HepG2 (cell line): Measurements from ENCODE around the gene ACSF3. TPM values are rescaled to one million over a fixed set of nuclear protein-coding genes. Genes with fewer than 3 reads are reported as not detected.

Experiments
- CENPT ChIP-seq: sonication (generic); formaldehyde crosslinking; IDR thresholded peaks from 2 replicates; pipeline ENCODE4 v1.8.0; 2022; ENCODE audit warnings: low read depth, mild to moderate bottlenecking, moderate library complexity, missing genetic modification reagents
- KLF15 ChIP-seq: sonication (generic); formaldehyde crosslinking; IDR thresholded peaks from 2 replicates; pipeline ENCODE4 v1.8.1; 2023; ENCODE audit warnings: borderline replicate concordance, mild to moderate bottlenecking, inconsistent platforms, missing genetic modification reagents, mixed read lengths
- KLF9 ChIP-seq: IDR thresholded peaks from 2 replicates; pipeline ENCODE4 v1.6.1; 2016; ENCODE audit warnings: low read depth
- PAX8 ChIP-seq: sonication (generic); formaldehyde crosslinking; IDR thresholded peaks from 2 replicates; pipeline ENCODE4 v1.8.0; 2022; ENCODE audit warnings: mild to moderate bottlenecking, missing genetic modification reagents, borderline replicate concordance
- SRSF4 ChIP-seq: fragments of 200-400 bp; formaldehyde crosslinking; IDR thresholded peaks from one replicate; pipeline ENCODE4 v1.6.1; 2018; ENCODE audit warnings: mild to moderate bottlenecking, low read depth, low read length, moderate library complexity; ENCODE audit not compliant: poor library complexity, severe bottlenecking
- ZNF556 ChIP-seq: sonication (generic); formaldehyde crosslinking; IDR thresholded peaks from 2 replicates; pipeline ENCODE4 v1.4.0; 2020; ENCODE audit warnings: mild to moderate bottlenecking, missing genetic modification reagents, borderline replicate concordance
- ZNF605 ChIP-seq: sonication (generic); formaldehyde crosslinking; IDR thresholded peaks from 2 replicates; pipeline ENCODE4 v1.8.0; 2022; ENCODE audit warnings: mild to moderate bottlenecking, missing genetic modification reagents
- polyA plus RNA-seq, 8 experiments: library from polyadenylated mRNA; depleted of rRNA in 3 of 8; stranded (reverse) in 7 of 8; unstranded in 1 of 8; fragments of >200 nt; fragmentation: Illumina TruSeq in 4 of 8; extraction: Trizol in 4 of 8; gene quantifications; 2 replicates each; pipeline versions ENCODE4 v1.2.1 to v1.2.3, GENCODE V29; 2011 to 2016; ENCODE audit warnings: low read depth in 4 of 8, missing spikeins in 1 of 8, mixed read lengths in 1 of 8; ENCODE audit not compliant: insufficient read depth in 1 of 8
- total RNA-seq, 5 experiments: library from RNA; depleted of rRNA; stranded (reverse); fragments of >200 nt; fragmentation: Illumina TruSeq; extraction: Trizol; gene quantifications; 2 replicates each; pipeline ENCODE4 v1.2.3, GENCODE V29; 2016; ENCODE audit warnings: low read depth in 1 of 5
- TF ChIP-seq, protein P1 (sequence below): sonication (generic); formaldehyde crosslinking; IDR thresholded peaks from 2 replicates; pipeline ENCODE4 v1.4.0; 2020; ENCODE audit warnings: mild to moderate bottlenecking, missing genetic modification reagents, borderline replicate concordance
- TF ChIP-seq, protein P2 (sequence below): sonication (generic); formaldehyde crosslinking; IDR thresholded peaks from 2 replicates; pipeline ENCODE4 v1.4.0; 2020; ENCODE audit warnings: mild to moderate bottlenecking, low read depth, missing genetic modification reagents
- TF ChIP-seq, protein P3 (sequence below): sonication (generic); formaldehyde crosslinking; IDR thresholded peaks from 2 replicates; pipeline ENCODE4 v1.9.0; 2021; ENCODE audit warnings: mild to moderate bottlenecking, missing genetic modification reagents
- TF ChIP-seq, protein P4 (sequence below): sonication (generic); formaldehyde crosslinking; IDR thresholded peaks from 2 replicates; pipeline ENCODE4 v1.5.0; 2020; ENCODE audit warnings: missing genetic modification reagents, mild to moderate bottlenecking, borderline replicate concordance

ACSF3 gene
- total and polyA plus RNA-seq, 2 of the 13 experiments (the other 11 are each of a cell fraction or from before 2014, with no cell fraction given): 14.9 to 30.6 TPM

DNA sequence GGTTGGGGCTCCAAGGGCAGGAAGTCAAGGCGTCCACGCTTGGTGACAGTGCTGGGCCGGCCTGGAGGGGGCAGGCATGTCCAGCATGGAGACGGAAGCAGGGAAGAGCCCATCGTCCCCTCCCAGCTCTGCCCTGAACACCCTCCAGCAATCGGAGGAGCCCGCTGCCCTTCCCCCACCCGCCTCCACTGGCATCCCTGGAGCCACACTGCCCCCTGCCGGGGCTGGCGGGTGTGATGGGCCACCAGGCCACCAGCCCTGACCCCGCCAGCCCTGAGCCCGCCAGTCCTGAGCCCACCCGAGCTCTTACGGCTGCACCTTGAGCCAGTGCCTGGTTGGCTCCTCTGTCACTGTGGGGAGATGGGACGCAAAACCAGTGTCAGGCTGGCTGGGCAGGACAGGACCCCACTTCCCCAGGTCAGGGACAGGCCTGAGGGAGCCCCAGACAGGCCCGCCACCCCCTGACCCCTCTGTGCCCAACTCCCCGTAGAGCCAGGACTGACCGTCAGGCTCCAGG, 73.8 kb downstream of the ACSF3 start (continued):
- TF ChIP-seq, protein P1, sequence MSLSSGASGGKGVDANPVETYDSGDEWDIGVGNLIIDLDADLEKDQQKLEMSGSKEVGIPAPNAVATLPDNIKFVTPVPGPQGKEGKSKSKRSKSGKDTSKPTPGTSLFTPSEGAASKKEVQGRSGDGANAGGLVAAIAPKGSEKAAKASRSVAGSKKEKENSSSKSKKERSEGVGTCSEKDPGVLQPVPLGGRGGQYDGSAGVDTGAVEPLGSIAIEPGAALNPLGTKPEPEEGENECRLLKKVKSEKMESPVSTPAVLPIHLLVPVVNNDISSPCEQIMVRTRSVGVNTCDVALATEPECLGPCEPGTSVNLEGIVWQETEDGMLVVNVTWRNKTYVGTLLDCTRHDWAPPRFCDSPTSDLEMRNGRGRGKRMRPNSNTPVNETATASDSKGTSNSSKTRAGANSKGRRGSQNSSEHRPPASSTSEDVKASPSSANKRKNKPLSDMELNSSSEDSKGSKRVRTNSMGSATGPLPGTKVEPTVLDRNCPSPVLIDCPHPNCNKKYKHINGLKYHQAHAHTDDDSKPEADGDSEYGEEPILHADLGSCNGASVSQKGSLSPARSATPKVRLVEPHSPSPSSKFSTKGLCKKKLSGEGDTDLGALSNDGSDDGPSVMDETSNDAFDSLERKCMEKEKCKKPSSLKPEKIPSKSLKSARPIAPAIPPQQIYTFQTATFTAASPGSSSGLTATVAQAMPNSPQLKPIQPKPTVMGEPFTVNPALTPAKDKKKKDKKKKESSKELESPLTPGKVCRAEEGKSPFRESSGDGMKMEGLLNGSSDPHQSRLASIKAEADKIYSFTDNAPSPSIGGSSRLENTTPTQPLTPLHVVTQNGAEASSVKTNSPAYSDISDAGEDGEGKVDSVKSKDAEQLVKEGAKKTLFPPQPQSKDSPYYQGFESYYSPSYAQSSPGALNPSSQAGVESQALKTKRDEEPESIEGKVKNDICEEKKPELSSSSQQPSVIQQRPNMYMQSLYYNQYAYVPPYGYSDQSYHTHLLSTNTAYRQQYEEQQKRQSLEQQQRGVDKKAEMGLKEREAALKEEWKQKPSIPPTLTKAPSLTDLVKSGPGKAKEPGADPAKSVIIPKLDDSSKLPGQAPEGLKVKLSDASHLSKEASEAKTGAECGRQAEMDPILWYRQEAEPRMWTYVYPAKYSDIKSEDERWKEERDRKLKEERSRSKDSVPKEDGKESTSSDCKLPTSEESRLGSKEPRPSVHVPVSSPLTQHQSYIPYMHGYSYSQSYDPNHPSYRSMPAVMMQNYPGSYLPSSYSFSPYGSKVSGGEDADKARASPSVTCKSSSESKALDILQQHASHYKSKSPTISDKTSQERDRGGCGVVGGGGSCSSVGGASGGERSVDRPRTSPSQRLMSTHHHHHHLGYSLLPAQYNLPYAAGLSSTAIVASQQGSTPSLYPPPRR (CRISPR knock-in tag): peak; percentile 64; the same call in 1 of the 2 replicates
- TF ChIP-seq ZNF556 (CRISPR knock-in tag) (peak; percentile 91; the same call in 1 of the 2 replicates), PAX8 (CRISPR knock-in tag) (no peak), CENPT (CRISPR knock-in tag) (no peak), KLF9 (CRISPR knock-in tag) (0 out of 2 replicates have a peak, but pooled peaks have one; percentile 55), KLF15 (no peak), SRSF4 (no peak), ZNF605 (CRISPR knock-in tag) (no peak)
- TF ChIP-seq, protein P2, sequence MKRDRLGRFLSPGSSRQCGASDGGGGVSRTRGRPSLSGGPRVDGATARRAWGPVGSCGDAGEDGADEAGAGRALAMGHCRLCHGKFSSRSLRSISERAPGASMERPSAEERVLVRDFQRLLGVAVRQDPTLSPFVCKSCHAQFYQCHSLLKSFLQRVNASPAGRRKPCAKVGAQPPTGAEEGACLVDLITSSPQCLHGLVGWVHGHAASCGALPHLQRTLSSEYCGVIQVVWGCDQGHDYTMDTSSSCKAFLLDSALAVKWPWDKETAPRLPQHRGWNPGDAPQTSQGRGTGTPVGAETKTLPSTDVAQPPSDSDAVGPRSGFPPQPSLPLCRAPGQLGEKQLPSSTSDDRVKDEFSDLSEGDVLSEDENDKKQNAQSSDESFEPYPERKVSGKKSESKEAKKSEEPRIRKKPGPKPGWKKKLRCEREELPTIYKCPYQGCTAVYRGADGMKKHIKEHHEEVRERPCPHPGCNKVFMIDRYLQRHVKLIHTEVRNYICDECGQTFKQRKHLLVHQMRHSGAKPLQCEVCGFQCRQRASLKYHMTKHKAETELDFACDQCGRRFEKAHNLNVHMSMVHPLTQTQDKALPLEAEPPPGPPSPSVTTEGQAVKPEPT (CRISPR knock-in tag): peak; percentile 62; the same call in 1 of the 2 replicates
- TF ChIP-seq, protein P3, sequence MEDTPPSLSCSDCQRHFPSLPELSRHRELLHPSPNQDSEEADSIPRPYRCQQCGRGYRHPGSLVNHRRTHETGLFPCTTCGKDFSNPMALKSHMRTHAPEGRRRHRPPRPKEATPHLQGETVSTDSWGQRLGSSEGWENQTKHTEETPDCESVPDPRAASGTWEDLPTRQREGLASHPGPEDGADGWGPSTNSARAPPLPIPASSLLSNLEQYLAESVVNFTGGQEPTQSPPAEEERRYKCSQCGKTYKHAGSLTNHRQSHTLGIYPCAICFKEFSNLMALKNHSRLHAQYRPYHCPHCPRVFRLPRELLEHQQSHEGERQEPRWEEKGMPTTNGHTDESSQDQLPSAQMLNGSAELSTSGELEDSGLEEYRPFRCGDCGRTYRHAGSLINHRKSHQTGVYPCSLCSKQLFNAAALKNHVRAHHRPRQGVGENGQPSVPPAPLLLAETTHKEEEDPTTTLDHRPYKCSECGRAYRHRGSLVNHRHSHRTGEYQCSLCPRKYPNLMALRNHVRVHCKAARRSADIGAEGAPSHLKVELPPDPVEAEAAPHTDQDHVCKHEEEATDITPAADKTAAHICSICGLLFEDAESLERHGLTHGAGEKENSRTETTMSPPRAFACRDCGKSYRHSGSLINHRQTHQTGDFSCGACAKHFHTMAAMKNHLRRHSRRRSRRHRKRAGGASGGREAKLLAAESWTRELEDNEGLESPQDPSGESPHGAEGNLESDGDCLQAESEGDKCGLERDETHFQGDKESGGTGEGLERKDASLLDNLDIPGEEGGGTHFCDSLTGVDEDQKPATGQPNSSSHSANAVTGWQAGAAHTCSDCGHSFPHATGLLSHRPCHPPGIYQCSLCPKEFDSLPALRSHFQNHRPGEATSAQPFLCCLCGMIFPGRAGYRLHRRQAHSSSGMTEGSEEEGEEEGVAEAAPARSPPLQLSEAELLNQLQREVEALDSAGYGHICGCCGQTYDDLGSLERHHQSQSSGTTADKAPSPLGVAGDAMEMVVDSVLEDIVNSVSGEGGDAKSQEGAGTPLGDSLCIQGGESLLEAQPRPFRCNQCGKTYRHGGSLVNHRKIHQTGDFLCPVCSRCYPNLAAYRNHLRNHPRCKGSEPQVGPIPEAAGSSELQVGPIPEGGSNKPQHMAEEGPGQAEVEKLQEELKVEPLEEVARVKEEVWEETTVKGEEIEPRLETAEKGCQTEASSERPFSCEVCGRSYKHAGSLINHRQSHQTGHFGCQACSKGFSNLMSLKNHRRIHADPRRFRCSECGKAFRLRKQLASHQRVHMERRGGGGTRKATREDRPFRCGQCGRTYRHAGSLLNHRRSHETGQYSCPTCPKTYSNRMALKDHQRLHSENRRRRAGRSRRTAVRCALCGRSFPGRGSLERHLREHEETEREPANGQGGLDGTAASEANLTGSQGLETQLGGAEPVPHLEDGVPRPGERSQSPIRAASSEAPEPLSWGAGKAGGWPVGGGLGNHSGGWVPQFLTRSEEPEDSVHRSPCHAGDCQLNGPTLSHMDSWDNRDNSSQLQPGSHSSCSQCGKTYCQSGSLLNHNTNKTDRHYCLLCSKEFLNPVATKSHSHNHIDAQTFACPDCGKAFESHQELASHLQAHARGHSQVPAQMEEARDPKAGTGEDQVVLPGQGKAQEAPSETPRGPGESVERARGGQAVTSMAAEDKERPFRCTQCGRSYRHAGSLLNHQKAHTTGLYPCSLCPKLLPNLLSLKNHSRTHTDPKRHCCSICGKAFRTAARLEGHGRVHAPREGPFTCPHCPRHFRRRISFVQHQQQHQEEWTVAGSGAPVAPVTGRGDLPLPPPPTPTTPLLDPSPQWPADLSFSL (CRISPR knock-in tag): no peak
- TF ChIP-seq, protein P4, sequence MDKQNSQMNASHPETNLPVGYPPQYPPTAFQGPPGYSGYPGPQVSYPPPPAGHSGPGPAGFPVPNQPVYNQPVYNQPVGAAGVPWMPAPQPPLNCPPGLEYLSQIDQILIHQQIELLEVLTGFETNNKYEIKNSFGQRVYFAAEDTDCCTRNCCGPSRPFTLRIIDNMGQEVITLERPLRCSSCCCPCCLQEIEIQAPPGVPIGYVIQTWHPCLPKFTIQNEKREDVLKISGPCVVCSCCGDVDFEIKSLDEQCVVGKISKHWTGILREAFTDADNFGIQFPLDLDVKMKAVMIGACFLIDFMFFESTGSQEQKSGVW (CRISPR knock-in tag): no peak
